Pulmonary artery endothelial cell (primary cell): ENCODE measurements around the gene SLC30A10. TPM values are rescaled to one million over a fixed set of nuclear protein-coding genes. Genes with fewer than 3 reads are reported as not detected.
"Not testable (repeated sequence)": the region's sequence is repeated elsewhere in the genome, so short reads cannot be mapped to it uniquely, and the experiment has no call there.

Experiments used
- DNase-seq: peaks from one replicate; pipeline ENCODE4 v3.0.0-alpha.2; 2011; ENCODE audit warnings: low read depth, low spot score
- total RNA-seq: library from RNA; depleted of rRNA; stranded (reverse); fragments of >200 nt; gene quantifications from 2 replicates; pipeline ENCODE4 v1.2.3, GENCODE V29; 2014

The SLC30A10 gene
- total RNA-seq, 1 donor from 2014 or later = under 0.01 TPM

GRCh38 chr1:219927298-219927955 is 930 bp downstream of the SLC30A10 start:
- DNase-seq = no peak

- no peak for DNase-seq
Measured at GRCh38 chr1:219926363-219926998, 1.9 kb downstream of the SLC30A10 start.

- DNase-seq = no peak
Measured at GRCh38 chr1:219924342-219924741, 4.0 kb downstream of the SLC30A10 start.

- no peak for DNase-seq
Measured at GRCh38 chr1:219917851-219918466, 10.4 kb downstream of the SLC30A10 start.

- DNase-seq = no peak
Measured at GRCh38 chr1:219917281-219917680, 11.1 kb downstream of the SLC30A10 start.

GRCh38 chr1:219916257-219916656 is 12.1 kb downstream of the SLC30A10 start:
- DNase-seq = no peak

- DNase-seq = no peak
Measured at GRCh38 chr1:219913005-219913770, 15.2 kb downstream of the SLC30A10 start.

- DNase-seq = no peak
Measured at GRCh38 chr1:219910716-219911115, 17.6 kb downstream of the SLC30A10 start.

GRCh38 chr1:219909476-219909875 is 18.9 kb downstream of the SLC30A10 start:
- DNase-seq = no peak

GRCh38 chr1:219908170-219908569 is 20.2 kb downstream of the SLC30A10 start:
- DNase-seq = no peak

- DNase-seq = no peak
Measured at GRCh38 chr1:219907772-219908070, 20.6 kb downstream of the SLC30A10 start.

GRCh38 chr1:219906924-219907771 is 21.2 kb downstream of the SLC30A10 start:
- no peak for DNase-seq

- not testable (repeated sequence) for DNase-seq
Measured at GRCh38 chr1:219906565-219906923, 21.8 kb downstream of the SLC30A10 start.

- DNase-seq = no peak
Measured at GRCh38 chr1:219905524-219905923, 22.8 kb downstream of the SLC30A10 start.

- no peak for DNase-seq
Measured at GRCh38 chr1:219904934-219905333, 23.4 kb downstream of the SLC30A10 start.

GRCh38 chr1:219903353-219903871 is 24.9 kb downstream of the SLC30A10 start:
- no peak for DNase-seq

GRCh38 chr1:219902951-219903350 is 25.4 kb downstream of the SLC30A10 start:
- DNase-seq = no peak

GRCh38 chr1:219900882-219901281 is 27.5 kb downstream of the SLC30A10 start:
- no peak for DNase-seq

- peak; percentile 5 for DNase-seq
Measured at GRCh38 chr1:219900201-219900600, 28.2 kb downstream of the SLC30A10 start.

GRCh38 chr1:219898375-219898774 is 30.0 kb downstream of the SLC30A10 start:
- DNase-seq = no peak

GRCh38 chr1:219897914-219898313 is 30.4 kb downstream of the SLC30A10 start:
- DNase-seq = no peak
